ENCODE data around the gene KLF6. TPM values are rescaled to one million over a fixed set of nuclear protein-coding genes. Genes with fewer than 3 reads are reported as not detected.

Gene KLF6
- total and polyA plus RNA-seq, 9 of the 15 experiments (the other 6 are each of a cell fraction or from before 2014, with no cell fraction given) = 3.2 to 23.9 (median 8.0) TPM

GRCh38 chr10:3786295-3787015, 1.4 kb upstream of the KLF6 start (continued):
- TF ChIP-seq HCFC1 (IDR thresholded peaks at IDR 0.05; ENCODE audit: low read depth, low read length) (no peak), ZNF655 (CRISPR knock-in tag; IDR thresholded peaks at IDR 0.05) (no peak), PTRF (tag; IDR thresholded peaks at IDR 0.05) (no peak), SMC3 (conservative IDR thresholded peaks at IDR 0.05; ENCODE audit: insufficient read depth, low read depth, low read length) (0 out of 2 replicates have a peak, but pooled peaks have one; percentile 21)

GRCh38 chr10:3785851-3786271, 852 bp upstream of the KLF6 start:
- no TSS peak for BruUV-seq (replicated peaks)
- peaks cover 14% of the 10 kb centered on the region for H3K9me1 ChIP-seq (ENCODE audit: control insufficient read depth, insufficient read depth, low read length)
- H3K4me2 ChIP-seq (ENCODE audit: insufficient read depth, low read length) = peak overlapping the region; percentile 88
- no peaks in the 10 kb centered on the region for H3K9me3 ChIP-seq (replicated peaks; ENCODE audit: control insufficient read depth, insufficient read depth, low read depth, low read length)
- ATAC-seq = peak; percentile 36
- H3K27me3 ChIP-seq (ENCODE audit: control insufficient read depth in 2 of 2, insufficient read depth in 2 of 2, low read length in 2 of 2) = no peaks in the 10 kb centered on the region
- peak in 2 of 4 experiments; percentile 59 to 66 for DNase-seq (ENCODE audit: extremely low read depth in 1 of 4, low spot score in 3 of 4)
- FAIRE-seq = peak; percentile 76
- peak overlapping the region; percentile 69 for H3K4me3 ChIP-seq
- intact Hi-C loops (cut with micrococcal nuclease) = loop anchor here (1.0 to 5.0 kb wide), 2 partner anchors 18 to 141 kb away; no protein-coding TSS in a partner anchor
- ChIA-PET CTCF (ENCODE audit: low intra/inter-chr PET ratio) (no interaction called here), POLR2A (interaction anchor here (0.5 to 3.1 kb wide), 60 partner anchors 9 to 1040 kb away, joined by 3 to 60 read pairs (median 6); partner anchors contain the start of genes AKR1E2 and PITRM1)
- H3K79me2 ChIP-seq (ENCODE audit: control insufficient read depth, insufficient read depth, low read length) = peaks cover 41% of the 10 kb centered on the region
- H3K9ac ChIP-seq (ENCODE audit: insufficient read depth in 1 of 2, low read depth in 2 of 2, low read length in 2 of 2) = peak overlapping the region; percentile 96 to 97
- peak overlapping the region; percentile 97 for H3K27ac ChIP-seq (ENCODE audit: extremely low read depth, low read depth, low read length)
- peaks cover 20 to 34% of the 10 kb centered on the region in 2 experiments; a peak in 4 of 5 replicates for H3K4me1 ChIP-seq (replicated peaks in 1 of 2; ENCODE audit: control insufficient read depth in 2 of 2, insufficient read depth in 2 of 2, low read length in 2 of 2)
- H4K20me1 ChIP-seq (replicated peaks; ENCODE audit: control insufficient read depth, insufficient read depth, low read length) = peaks cover 31% of the 10 kb centered on the region
- in situ Hi-C loops (cut with MboI) = no loop called here
- under 1% methylated on average over 16 of the region's 18 CpGs for WGBS (ENCODE audit: insufficient coverage, low coverage, missing lambda C conversion rate)
- H2AFZ ChIP-seq (ENCODE audit: low read depth, low read length) = peak overlapping the region; percentile 47
- H3K36me3 ChIP-seq (ENCODE audit: control insufficient read depth, insufficient read depth, low read length) = peaks cover 19% of the 10 kb centered on the region
- TF ChIP-seq MCM7 (IDR thresholded peaks at IDR 0.05) (no peak), HNRNPLL (IDR thresholded peaks at IDR 0.05; ENCODE audit: low read depth, low read length, poor library complexity, severe bottlenecking) (no peak), E2F6 (IDR thresholded peaks at IDR 0.05; ENCODE audit: borderline replicate concordance in 1 of 2, extremely low read depth in 1 of 2, insufficient read depth in 1 of 2, insufficient read length in 1 of 2, low read depth in 1 of 2, low read length in 1 of 2, poor library complexity in 1 of 2, severe bottlenecking in 1 of 2) (no peak), TEAD4 (IDR thresholded peaks at IDR 0.05; ENCODE audit: low read length) (peak; percentile 32; the same call in 1 of the 2 replicates), TEAD4 (CRISPR knock-in tag; IDR thresholded peaks at IDR 0.05; ENCODE audit: borderline replicate concordance) (no peak), CHAMP1 (IDR thresholded peaks at IDR 0.05) (0 out of 2 replicates have a peak, but pooled peaks have one; percentile 42), BRD9 (IDR thresholded peaks at IDR 0.05; ENCODE audit: low read depth, partially characterized antibody) (peak; percentile 94), ZC3H4 (CRISPR knock-in tag; IDR thresholded peaks at IDR 0.05; ENCODE audit: borderline replicate concordance) (peak; percentile 100), POLR3G (IDR thresholded peaks at IDR 0.05; ENCODE audit: extremely low read depth, insufficient read length, insufficient replicate concordance) (no peak), HES1 (IDR thresholded peaks at IDR 0.05; ENCODE audit: low read depth) (no peak)

All from K562 (cell line).